ENCODE measurements around the gene CSPG4. TPM values are rescaled to one million over a fixed set of nuclear protein-coding genes. Genes with fewer than 3 reads are reported as not detected.
A peak's percentile ranks its signal among the peaks of the same experiment; 100 is the strongest.
"Not testable (repeated sequence)": the region's sequence is repeated elsewhere in the genome, so short reads cannot be mapped to it uniquely, and the experiment has no call there.

Gene CSPG4
- total and polyA plus RNA-seq, 10 of the 15 experiments (the other 5 are each of a cell fraction or from before 2014, with no cell fraction given) = 0.02 to 2.2 (median 0.76) TPM

GRCh38 chr15:75738014-75738646, 25.5 kb upstream of the CSPG4 start (continued):
- TF ChIP-seq GATAD2B (conservative IDR thresholded peaks at IDR 0.05; ENCODE audit: low read depth) (peak; percentile 46; the same call in 1 of the 2 replicates), NKRF (conservative IDR thresholded peaks at IDR 0.05) (peak; percentile 31; the same call in 1 of the 2 replicates), POLR2A (IDR thresholded peaks at IDR 0.05; ENCODE audit: low read depth, low read length) (peak; percentile 43), JUNB (IDR thresholded peaks at IDR 0.05) (no peak), NR2F1 (conservative IDR thresholded peaks at IDR 0.05) (0 out of 2 replicates have a peak, but pooled peaks have one; percentile 9), PRDM15 (CRISPR knock-in tag; IDR thresholded peaks at IDR 0.05) (no peak), CHD4 (IDR thresholded peaks at IDR 0.05) (no peak), MYC (IDR thresholded peaks at IDR 0.05; ENCODE audit: insufficient read depth, insufficient read length, insufficient replicate concordance, low read length, severe bottlenecking) (no peak), RAD51 (IDR thresholded peaks at IDR 0.05) (no peak), EGR1 (IDR thresholded peaks at IDR 0.05; ENCODE audit: borderline replicate concordance in 1 of 2, low read depth in 2 of 2, low read length in 2 of 2) (no peak), ZNF24 (IDR thresholded peaks at IDR 0.05) (no peak), PKNOX1 (IDR thresholded peaks at IDR 0.05) (0 out of 2 replicates have a peak, but pooled peaks have one; percentile 8)

- H3K36me3 ChIP-seq (ENCODE audit: control insufficient read depth in 2 of 2, insufficient read depth in 2 of 2, low read length in 1 of 2); H4K20me1 ChIP-seq (ENCODE audit: control insufficient read depth, insufficient read depth); H3K9me3 ChIP-seq (replicated peaks; ENCODE audit: control insufficient read depth, insufficient read depth, low read length); H3K27ac ChIP-seq (ENCODE audit: control insufficient read depth, insufficient read depth); FAIRE-seq; H2AFZ ChIP-seq (ENCODE audit: control insufficient read depth, low read depth, low read length); H3K27me3 ChIP-seq (replicated peaks in 1 of 2; ENCODE audit: control insufficient read depth in 2 of 2, insufficient read depth in 2 of 2, low read length in 1 of 2); in situ Hi-C loops (cut with MboI); H3K4me1 ChIP-seq (ENCODE audit: control insufficient read depth, insufficient read depth, low read length); RAD21 ChIA-PET (ENCODE audit: unreplicated experiment); DNase-seq (ENCODE audit: low read depth, low spot score); H3K9ac ChIP-seq (ENCODE audit: control insufficient read depth, insufficient read depth, low read length); ATAC-seq; H3K79me2 ChIP-seq (ENCODE audit: control insufficient read depth, insufficient read depth, low read length): not testable (repeated sequence)
- WGBS (ENCODE audit: insufficient coverage, insufficient replicate concordance, low lambda C conversion rate, missing lambda C conversion rate) = 65% methylated on average over 10 of the region's 14 CpGs
- TSS peak; percentile 65 for BruUV-seq (replicated peaks)
- POLR2A ChIA-PET = interaction anchor here (1.4 kb wide), 1 partner anchor 22 kb away, joined by 6 read pairs; no protein-coding TSS in a partner anchor
- intact Hi-C loops (cut with micrococcal nuclease; ENCODE audit: unreplicated experiment) = loop anchor here (5.0 kb wide), 1 partner anchor 285 kb away; the partner anchor contains the start of gene SIN3A
- peak overlapping the region; percentile 89; the same call in 1 of the 2 replicates for H3K4me2 ChIP-seq (ENCODE audit: control insufficient read depth, insufficient read depth)
- SMC1A ChIA-PET (ENCODE audit: uncharacterized antibody, unreplicated experiment) = interaction anchor here (1.8 kb wide), 1 partner anchor 22 kb away, joined by 5 read pairs; no protein-coding TSS in a partner anchor
- peak overlapping the region; percentile 97 for H3K4me3 ChIP-seq
- CTCF ChIA-PET = interaction anchor here (2.4 kb wide), 1 partner anchor 65 kb away, joined by 10 read pairs; no protein-coding TSS in a partner anchor
Observed at GRCh38 chr15:75737116-75738013, 24.7 kb upstream of the CSPG4 start.
